Astrocyte (in vitro differentiated cells and primary cell): ENCODE data around the gene THRA.

Experiments
- EZH2 ChIP-seq: IDR thresholded peaks from 2 replicates; pipeline ENCODE4 v1.6.1; 2012; ENCODE audit warnings: mild to moderate bottlenecking, low read length, inconsistent platforms; ENCODE audit not compliant: insufficient read depth
- TF ChIP-seq, protein P1 (sequence below): IDR thresholded peaks from 2 replicates; pipeline ENCODE4 v1.5.1; 2011; ENCODE audit warnings: low read depth, mild to moderate bottlenecking, inconsistent platforms, low read length, moderate library complexity; ENCODE audit not compliant: insufficient read depth

DNA sequence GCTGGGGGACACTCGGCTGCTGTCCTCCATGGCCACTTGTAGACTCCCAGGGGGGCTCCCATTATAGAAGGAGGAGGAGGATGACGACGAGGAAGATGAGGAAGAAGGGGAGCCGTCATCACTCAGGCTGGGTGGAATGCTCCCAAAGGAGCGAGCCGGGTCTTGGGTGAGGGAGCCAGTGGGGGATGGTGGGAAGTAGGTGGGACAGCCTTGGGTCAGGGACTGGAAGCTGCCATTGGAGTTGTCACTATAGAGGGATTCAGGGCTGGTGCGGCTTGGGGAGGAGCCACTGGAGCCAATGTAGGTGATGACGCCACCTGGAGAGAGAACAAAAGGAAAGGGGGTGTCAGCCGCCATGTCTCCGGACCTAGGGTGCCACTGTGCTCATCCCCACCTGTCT, 34.3 kb downstream of the THRA start:
- TF ChIP-seq, protein P1, sequence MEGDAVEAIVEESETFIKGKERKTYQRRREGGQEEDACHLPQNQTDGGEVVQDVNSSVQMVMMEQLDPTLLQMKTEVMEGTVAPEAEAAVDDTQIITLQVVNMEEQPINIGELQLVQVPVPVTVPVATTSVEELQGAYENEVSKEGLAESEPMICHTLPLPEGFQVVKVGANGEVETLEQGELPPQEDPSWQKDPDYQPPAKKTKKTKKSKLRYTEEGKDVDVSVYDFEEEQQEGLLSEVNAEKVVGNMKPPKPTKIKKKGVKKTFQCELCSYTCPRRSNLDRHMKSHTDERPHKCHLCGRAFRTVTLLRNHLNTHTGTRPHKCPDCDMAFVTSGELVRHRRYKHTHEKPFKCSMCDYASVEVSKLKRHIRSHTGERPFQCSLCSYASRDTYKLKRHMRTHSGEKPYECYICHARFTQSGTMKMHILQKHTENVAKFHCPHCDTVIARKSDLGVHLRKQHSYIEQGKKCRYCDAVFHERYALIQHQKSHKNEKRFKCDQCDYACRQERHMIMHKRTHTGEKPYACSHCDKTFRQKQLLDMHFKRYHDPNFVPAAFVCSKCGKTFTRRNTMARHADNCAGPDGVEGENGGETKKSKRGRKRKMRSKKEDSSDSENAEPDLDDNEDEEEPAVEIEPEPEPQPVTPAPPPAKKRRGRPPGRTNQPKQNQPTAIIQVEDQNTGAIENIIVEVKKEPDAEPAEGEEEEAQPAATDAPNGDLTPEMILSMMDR = no peak
- TF ChIP-seq EZH2 = no peak
